PC-3 (cell line): ENCODE measurements around the gene ARHGAP26. TPM values are rescaled to one million over a fixed set of nuclear protein-coding genes. Genes with fewer than 3 reads are reported as not detected.
"Not testable (repeated sequence)": the region's sequence is repeated elsewhere in the genome, so short reads cannot be mapped to it uniquely, and the experiment has no call there.

Source experiments
- ATAC-seq: fragments of 200-7000 bp; cut with Tn5 transposase; 2 replicates; pipeline ENCODE4 v1.9.1; 2020; ENCODE audit warnings: mild to moderate bottlenecking, moderate library complexity
- BruUV-seq: library from RNA; stranded (reverse); fragments of 400-500 nt; replicated peaks from 2 replicates; lab custom pipeline; 2021; lab: Mats Ljungman, UMichigan
- CTCF ChIA-PET: fragments of 300-600 bp; sonication (Branson Sonifier 250); formaldehyde crosslinking; loops from one replicate; lab custom pipeline; 2022; ENCODE audit warnings: antibody characterized with exemption; lab: Charles Lee
- POLR2A ChIA-PET: fragments of 300-600 bp; sonication (Branson Sonifier 250); formaldehyde crosslinking; loops from one replicate; lab custom pipeline; 2022; ENCODE audit warnings: antibody characterized with exemption; ENCODE audit not compliant: unreplicated experiment; lab: Charles Lee
- DNase-seq: peaks from one replicate; pipeline ENCODE4 v3.0.0-alpha.2; 2015
- H2AFZ ChIP-seq: fragments of 300-600 bp; sonication (generic); 2 replicates; pipeline ENCODE4 v1.6.0; 2016; ENCODE audit warnings: antibody characterized with exemption, low read length
- H3F3A ChIP-seq: fragments of 300-600 bp; sonication (generic); one replicate; pipeline ENCODE4 v1.6.0; 2017; ENCODE audit warnings: antibody characterized with exemption, low read length, control low read depth, mild to moderate bottlenecking; ENCODE audit not compliant: unreplicated experiment
- H3K27ac ChIP-seq: fragments of 300-600 bp; sonication (generic); 2 replicates; pipeline ENCODE4 v1.5.1; 2016; ENCODE audit warnings: mild to moderate bottlenecking, low read length
- H3K27me3 ChIP-seq: fragments of 300-600 bp; sonication (generic); 2 replicates; pipeline ENCODE4 v1.6.1; 2016; ENCODE audit warnings: low read length, mixed read lengths
- H3K36me3 ChIP-seq: fragments of 300-600 bp; sonication (generic); 2 replicates; pipeline ENCODE4 v1.6.1; 2016; ENCODE audit warnings: low read depth, mixed run types, low read length, mixed read lengths
- H3K4me1 ChIP-seq: fragments of 300-600 bp; sonication (generic); 2 replicates; pipeline ENCODE4 v1.5.1; 2016; ENCODE audit warnings: low read length; ENCODE audit not compliant: insufficient read depth
- H3K4me2 ChIP-seq: fragments of 300-600 bp; sonication (generic); 2 replicates; pipeline ENCODE4 v1.6.0; 2016; ENCODE audit warnings: low read length
- H3K4me3 ChIP-seq: fragments of 300-600 bp; sonication (generic); 2 replicates; pipeline ENCODE4 v1.5.1; 2016; ENCODE audit warnings: mild to moderate bottlenecking, low read length, mixed read lengths
- H3K79me2 ChIP-seq: fragments of 300-600 bp; sonication (generic); 2 replicates; pipeline ENCODE4 v1.6.1; 2017; ENCODE audit warnings: low read length, mixed read lengths
- H3K9ac ChIP-seq: fragments of 300-600 bp; sonication (generic); 2 replicates; pipeline ENCODE4 v1.6.0; 2016; ENCODE audit warnings: mild to moderate bottlenecking, low read length
- H3K9me2 ChIP-seq: fragments of 300-600 bp; sonication (generic); replicated peaks from 2 replicates; pipeline ENCODE4 v1.6.1; 2016; ENCODE audit warnings: mixed run types, low read length, mixed read lengths
- H3K9me3 ChIP-seq: fragments of 300-600 bp; sonication (generic); 2 replicates; pipeline ENCODE4 v1.6.1; 2016; ENCODE audit warnings: low read length, mixed read lengths
- H4K20me1 ChIP-seq: fragments of 300-600 bp; sonication (generic); 2 replicates; pipeline ENCODE4 v1.6.1; 2016; ENCODE audit warnings: low read length, mixed read lengths
- EZH2 ChIP-seq: fragments of 300-600 bp; sonication (generic); IDR thresholded peaks from one replicate; pipeline ENCODE4 v1.6.1; 2017; ENCODE audit warnings: antibody characterized with exemption, mild to moderate bottlenecking, low read length; ENCODE audit not compliant: unreplicated experiment
- EZH2phosphoT487 ChIP-seq: fragments of 300-600 bp; sonication (generic); IDR thresholded peaks from 2 replicates; pipeline ENCODE4 v1.6.1; 2018; ENCODE audit warnings: mild to moderate bottlenecking, antibody characterized with exemption, low read length, borderline replicate concordance
- intact Hi-C: fragments of 100-400 bp; cut with micrococcal nuclease; formaldehyde crosslinking; loops from 2 replicates; pipeline ENCODE4 v1.9.0; 2023
- total RNA-seq: library from RNA; depleted of rRNA; stranded (reverse); fragments of >200 nt; gene quantifications from 2 replicates; pipeline ENCODE4 v1.2.3, GENCODE V29; 2014
- TF ChIP-seq, protein P1 (sequence below): fragments of 300-600 bp; sonication (generic); conservative IDR thresholded peaks from 2 replicates; pipeline ENCODE4 v1.5.1; 2017; ENCODE audit warnings: antibody characterized with exemption, low read depth, mild to moderate bottlenecking, low read length

Gene ARHGAP26
- total RNA-seq, 1 experiment from 2014 or later = 11.7 TPM

DNA sequence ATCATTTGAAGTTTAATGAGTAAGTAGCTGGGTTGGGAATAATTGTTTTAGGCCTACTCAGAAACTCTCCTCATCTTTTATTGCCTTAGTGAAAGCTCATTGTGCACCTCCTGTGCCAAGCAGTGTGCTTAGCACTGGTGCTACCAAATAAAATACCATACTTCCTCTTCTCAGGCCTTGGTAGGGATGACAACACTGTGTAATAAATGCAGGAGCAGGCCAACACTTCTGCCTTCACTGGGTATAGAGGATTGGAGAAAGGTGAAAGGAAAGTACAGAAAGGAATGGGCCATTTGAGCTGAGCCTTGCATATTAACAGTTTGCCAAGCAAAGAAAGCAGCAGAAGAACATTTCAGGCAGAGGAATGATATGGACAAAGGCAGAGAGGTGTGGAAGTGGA lies 347.6 kb downstream of the ARHGAP26 start:
- intact Hi-C loops = no loop called here
- Histone ChIP-seq H3K36me3 (no peaks in the 10 kb centered on the region), H4K20me1 (no peaks in the 10 kb centered on the region), H3K9ac (no peak overlapping the region), H3K27me3 (no peaks in the 10 kb centered on the region), H3F3A (no peaks in the 10 kb centered on the region), H3K79me2 (no peaks in the 10 kb centered on the region), H3K4me1 (no peaks in the 10 kb centered on the region), H2AFZ (no peak overlapping the region), H3K9me3 (no peaks in the 10 kb centered on the region), H3K9me2 (no peaks in the 10 kb centered on the region), H3K4me2 (no peak overlapping the region), H3K27ac (no peak overlapping the region), H3K4me3 (no peak overlapping the region)
- no TSS peak for BruUV-seq
- ATAC-seq (no peak), DNase-seq (no peak)
- CTCF ChIA-PET = no interaction called here
- POLR2A ChIA-PET = interaction anchor here (0.7 kb wide), 1 partner anchor 85 kb away, joined by 3 read pairs; no protein-coding TSS in a partner anchor
- TF ChIP-seq, protein P1, sequence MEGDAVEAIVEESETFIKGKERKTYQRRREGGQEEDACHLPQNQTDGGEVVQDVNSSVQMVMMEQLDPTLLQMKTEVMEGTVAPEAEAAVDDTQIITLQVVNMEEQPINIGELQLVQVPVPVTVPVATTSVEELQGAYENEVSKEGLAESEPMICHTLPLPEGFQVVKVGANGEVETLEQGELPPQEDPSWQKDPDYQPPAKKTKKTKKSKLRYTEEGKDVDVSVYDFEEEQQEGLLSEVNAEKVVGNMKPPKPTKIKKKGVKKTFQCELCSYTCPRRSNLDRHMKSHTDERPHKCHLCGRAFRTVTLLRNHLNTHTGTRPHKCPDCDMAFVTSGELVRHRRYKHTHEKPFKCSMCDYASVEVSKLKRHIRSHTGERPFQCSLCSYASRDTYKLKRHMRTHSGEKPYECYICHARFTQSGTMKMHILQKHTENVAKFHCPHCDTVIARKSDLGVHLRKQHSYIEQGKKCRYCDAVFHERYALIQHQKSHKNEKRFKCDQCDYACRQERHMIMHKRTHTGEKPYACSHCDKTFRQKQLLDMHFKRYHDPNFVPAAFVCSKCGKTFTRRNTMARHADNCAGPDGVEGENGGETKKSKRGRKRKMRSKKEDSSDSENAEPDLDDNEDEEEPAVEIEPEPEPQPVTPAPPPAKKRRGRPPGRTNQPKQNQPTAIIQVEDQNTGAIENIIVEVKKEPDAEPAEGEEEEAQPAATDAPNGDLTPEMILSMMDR = no peak

DNA sequence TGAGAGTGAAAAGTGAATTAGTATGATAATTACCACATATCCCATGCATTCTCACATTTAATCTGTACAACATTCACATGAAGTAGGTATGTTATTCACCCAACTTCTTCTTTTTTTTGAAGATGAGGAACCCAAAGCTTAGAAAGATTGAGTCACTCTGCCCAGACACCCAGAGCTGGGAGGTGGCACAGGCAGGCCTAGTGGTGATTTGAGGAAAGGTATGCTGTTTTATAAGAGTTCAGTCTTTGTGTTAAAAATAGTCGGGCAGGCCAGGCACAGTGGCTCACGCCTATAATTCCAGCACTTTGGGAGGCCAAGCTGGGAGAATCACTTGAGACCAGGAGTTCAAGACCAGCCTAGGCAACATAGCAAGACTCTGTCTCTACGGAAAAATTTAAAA lies 348.0 kb downstream of the ARHGAP26 start:
- intact Hi-C loops = no loop called here
- no peaks in the 10 kb centered on the region for H3K36me3 ChIP-seq
- TF ChIP-seq, protein P1 = no peak
- TF ChIP-seq EZH2 (no peak), EZH2phosphoT487 (no peak)
- no peak overlapping the region for H2AFZ ChIP-seq
- H3K79me2 ChIP-seq = no peaks in the 10 kb centered on the region
- no peak overlapping the region for H3K27ac ChIP-seq
- H3K4me1 ChIP-seq = no peaks in the 10 kb centered on the region
- ATAC-seq (no peak), DNase-seq (no peak)
- no peaks in the 10 kb centered on the region for H3K9me3 ChIP-seq
- H4K20me1 ChIP-seq = no peaks in the 10 kb centered on the region
- no peak overlapping the region for H3K4me3 ChIP-seq
- no peaks in the 10 kb centered on the region for H3K27me3 ChIP-seq
- no peak overlapping the region for H3K9ac ChIP-seq
- POLR2A ChIA-PET = no interaction called here
- H3F3A ChIP-seq = no peaks in the 10 kb centered on the region
- BruUV-seq = no TSS peak
- H3K9me2 ChIP-seq = no peaks in the 10 kb centered on the region
- CTCF ChIA-PET = no interaction called here
- H3K4me2 ChIP-seq = no peak overlapping the region

DNA sequence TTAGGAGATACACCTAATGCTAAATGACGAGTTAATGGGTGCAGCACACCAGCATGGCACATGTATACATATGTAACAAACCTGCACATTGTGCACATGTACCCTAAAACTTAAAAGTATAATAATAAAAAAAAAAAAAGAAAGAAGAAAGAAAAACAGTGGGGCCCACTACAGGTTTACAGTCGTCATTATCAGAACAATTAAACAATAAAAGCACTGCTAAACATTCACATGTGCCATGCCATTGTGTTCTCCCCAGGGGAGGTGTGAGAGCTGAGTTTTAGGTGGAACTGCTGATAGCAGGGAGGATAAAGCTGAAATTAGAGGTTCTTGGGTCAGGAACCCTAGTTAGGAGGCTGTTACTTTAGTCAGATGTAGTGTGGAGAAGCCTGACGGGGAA lies 348.6 kb downstream of the ARHGAP26 start:
- H3K9me3 ChIP-seq, H3K4me2 ChIP-seq, BruUV-seq, intact Hi-C loops, POLR2A ChIA-PET, H3K36me3 ChIP-seq, H3K4me1 ChIP-seq, H3K9me2 ChIP-seq, ATAC-seq, H3K27ac ChIP-seq, CTCF ChIA-PET, H3K79me2 ChIP-seq, H2AFZ ChIP-seq, H4K20me1 ChIP-seq, H3K4me3 ChIP-seq, DNase-seq, H3K9ac ChIP-seq, H3F3A ChIP-seq, H3K27me3 ChIP-seq: not testable (repeated sequence)
